Keratinocyte (primary cell): ENCODE measurements around the gene TET2. TPM values are rescaled to one million over a fixed set of nuclear protein-coding genes. Genes with fewer than 3 reads are reported as not detected.

Source experiments
- DNase-seq: peaks from one replicate; pipeline ENCODE4 v3.0.0-alpha.2; 2011; ENCODE audit warnings: low read depth, missing footprints, low spot score
- FAIRE-seq: peaks from 2 replicates; lab custom pipeline; 2011; peaks lifted over from hg19 to GRCh38; lab: Jason Lieb, UNC
- H2AFZ ChIP-seq: 2 replicates; pipeline ENCODE4 v1.6.0; 2012; ENCODE audit warnings: low read length, control low read depth, inconsistent platforms; ENCODE audit not compliant: control insufficient read depth
- H3K27ac ChIP-seq: 2 replicates; pipeline ENCODE4 v1.5.1; 2011; ENCODE audit warnings: low read length; ENCODE audit not compliant: control insufficient read depth, insufficient read depth
- H3K27me3 ChIP-seq: 3 replicates; pipeline ENCODE4 v1.6.0; 2011; ENCODE audit warnings: low read length; ENCODE audit not compliant: control insufficient read depth, insufficient read depth; ENCODE audit errors: extremely low read depth
- H3K36me3 ChIP-seq, 2 experiments: 2 replicates in 1 of 2; 3 replicates in 1 of 2; pipeline ENCODE4 v1.5.1; 2011; ENCODE audit warnings: low read length in 2 of 2, mild to moderate bottlenecking in 1 of 2; ENCODE audit not compliant: control insufficient read depth in 2 of 2, insufficient read depth in 2 of 2; ENCODE audit errors: extremely low read depth in 1 of 2
- H3K4me1 ChIP-seq: 3 replicates; pipeline ENCODE4 v1.5.1; 2011; ENCODE audit warnings: low read length; ENCODE audit not compliant: control insufficient read depth, insufficient read depth; ENCODE audit errors: extremely low read depth
- H3K4me2 ChIP-seq: 3 replicates; pipeline ENCODE4 v1.6.0; 2011; ENCODE audit warnings: low read depth, low read length; ENCODE audit not compliant: control insufficient read depth, insufficient read depth; ENCODE audit errors: extremely low read depth
- H3K4me3 ChIP-seq, 3 experiments: fragments of 200-600 bp in 1 of 3; sonication (generic) in 1 of 3; 2 replicates in 2 of 3; 3 replicates in 1 of 3; pipeline ENCODE4 v1.5.1; 2011 to 2016; ENCODE audit warnings: low read length in 3 of 3, mild to moderate bottlenecking in 3 of 3, control low read depth in 2 of 3, inconsistent platforms in 1 of 3, low read depth in 1 of 3, mixed read lengths in 1 of 3, mixed run types in 1 of 3, moderate library complexity in 1 of 3; ENCODE audit not compliant: control insufficient read depth in 2 of 3, insufficient read depth in 2 of 3; ENCODE audit errors: extremely low read depth in 1 of 3
- H3K79me2 ChIP-seq: 2 replicates; pipeline ENCODE4 v1.6.0; 2012; ENCODE audit warnings: low read length; ENCODE audit not compliant: control insufficient read depth, insufficient read depth
- H3K9ac ChIP-seq: 3 replicates; pipeline ENCODE4 v1.6.0; 2011; ENCODE audit warnings: low read length; ENCODE audit not compliant: control insufficient read depth, insufficient read depth; ENCODE audit errors: extremely low read depth
- H3K9me1 ChIP-seq: 3 replicates; pipeline ENCODE4 v1.6.0; 2011; ENCODE audit warnings: low read length; ENCODE audit not compliant: control insufficient read depth, insufficient read depth; ENCODE audit errors: extremely low read depth
- H3K9me3 ChIP-seq: 2 replicates; pipeline ENCODE4 v1.5.1; 2012; ENCODE audit warnings: low read depth, low read length; ENCODE audit not compliant: control insufficient read depth
- H4K20me1 ChIP-seq: 3 replicates; pipeline ENCODE4 v1.6.0; 2011; ENCODE audit warnings: low read length; ENCODE audit not compliant: control insufficient read depth, insufficient read depth; ENCODE audit errors: extremely low read depth
- EZH2 ChIP-seq: IDR thresholded peaks from one replicate; pipeline ENCODE4 v1.6.1; 2012; ENCODE audit warnings: inconsistent platforms, mild to moderate bottlenecking, low read length, moderate library complexity
- dilution Hi-C: fragments of 300-500 bp; cut with MboI; formaldehyde crosslinking; loops from one replicate; pipeline ENCODE4 v1.7.0; 2020; ENCODE audit warnings: low sequenced_read_pairs; ENCODE audit not compliant: extremely low pct_ligation_motif_present
- polyA plus RNA-seq, 5 experiments: library from polyadenylated mRNA; depleted of rRNA in 3 of 5; stranded (reverse) in 3 of 5; stranded (forward) in 1 of 5; unstranded in 1 of 5; fragments of >200 nt; gene quantifications; 1 replicate in 1 of 5; 2 replicates in 3 of 5; 3 replicates in 1 of 5; pipeline versions ENCODE4 v1.2.1 to v1.2.3, GENCODE V29; 2011 to 2012; ENCODE audit warnings: missing spikeins in 2 of 5, low read depth in 1 of 5, low replicate concordance in 1 of 5
- TF ChIP-seq, protein P1 (sequence below), 3 experiments: IDR thresholded peaks in 1 of 3; conservative IDR thresholded peaks in 1 of 3; optimal IDR thresholded peaks in 1 of 3; 2 replicates in 2 of 3; 3 replicates in 1 of 3; pipeline versions ENCODE3 to v1.5.1; 2011; ENCODE audit warnings: low read length in 3 of 3, mild to moderate bottlenecking in 3 of 3, moderate library complexity in 2 of 3, control low read depth in 1 of 3, inconsistent platforms in 1 of 3; ENCODE audit not compliant: insufficient read depth in 2 of 3; ENCODE audit errors: extremely low read depth in 1 of 3

TET2 gene
- polyA plus RNA-seq, 1 donor (not counting 4 experiments of a cell fraction or from before 2014, with no cell fraction given): 9.6 TPM

DNA sequence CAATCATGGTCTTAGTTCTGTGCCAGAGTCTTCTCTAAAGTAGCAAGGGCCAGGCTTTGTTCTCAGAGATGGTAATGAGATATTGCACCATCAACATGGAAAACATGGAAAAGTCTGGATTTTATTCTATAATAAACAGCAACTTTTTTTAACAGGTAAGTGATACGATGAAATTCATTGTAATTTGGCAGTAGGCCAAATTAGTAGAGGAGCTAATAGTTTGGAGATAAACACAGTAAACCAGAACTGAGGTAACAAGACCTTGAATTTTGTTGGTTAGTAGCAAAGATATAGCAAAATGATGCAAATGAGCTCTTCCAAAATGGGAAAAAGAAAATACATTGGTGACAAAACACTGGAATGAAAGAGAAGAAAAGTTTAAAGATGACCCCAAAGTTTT, 126.6 kb downstream of the TET2 start:
- Histone ChIP-seq H4K20me1 (no peaks in the 10 kb centered on the region), H3K9ac (no peak overlapping the region), H3K27ac (no peak overlapping the region), H2AFZ (no peak overlapping the region), H3K4me2 (no peak overlapping the region), H3K36me3 (peaks cover 11 to 12% of the 10 kb centered on the region in 2 experiments), H3K9me3 (no peaks in the 10 kb centered on the region), H3K4me1 (no peaks in the 10 kb centered on the region), H3K9me1 (no peaks in the 10 kb centered on the region), H3K27me3 (no peaks in the 10 kb centered on the region), H3K4me3 (no peak overlapping the region), H3K79me2 (no peaks in the 10 kb centered on the region)
- no peak for FAIRE-seq
- DNase-seq: no peak
- TF ChIP-seq, protein P1, sequence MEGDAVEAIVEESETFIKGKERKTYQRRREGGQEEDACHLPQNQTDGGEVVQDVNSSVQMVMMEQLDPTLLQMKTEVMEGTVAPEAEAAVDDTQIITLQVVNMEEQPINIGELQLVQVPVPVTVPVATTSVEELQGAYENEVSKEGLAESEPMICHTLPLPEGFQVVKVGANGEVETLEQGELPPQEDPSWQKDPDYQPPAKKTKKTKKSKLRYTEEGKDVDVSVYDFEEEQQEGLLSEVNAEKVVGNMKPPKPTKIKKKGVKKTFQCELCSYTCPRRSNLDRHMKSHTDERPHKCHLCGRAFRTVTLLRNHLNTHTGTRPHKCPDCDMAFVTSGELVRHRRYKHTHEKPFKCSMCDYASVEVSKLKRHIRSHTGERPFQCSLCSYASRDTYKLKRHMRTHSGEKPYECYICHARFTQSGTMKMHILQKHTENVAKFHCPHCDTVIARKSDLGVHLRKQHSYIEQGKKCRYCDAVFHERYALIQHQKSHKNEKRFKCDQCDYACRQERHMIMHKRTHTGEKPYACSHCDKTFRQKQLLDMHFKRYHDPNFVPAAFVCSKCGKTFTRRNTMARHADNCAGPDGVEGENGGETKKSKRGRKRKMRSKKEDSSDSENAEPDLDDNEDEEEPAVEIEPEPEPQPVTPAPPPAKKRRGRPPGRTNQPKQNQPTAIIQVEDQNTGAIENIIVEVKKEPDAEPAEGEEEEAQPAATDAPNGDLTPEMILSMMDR (optimal IDR thresholded peaks at IDR 0.05 in 1 of 3, IDR thresholded peaks at IDR 0.05 in 1 of 3, conservative IDR thresholded peaks at IDR 0.05 in 1 of 3; ENCODE audit: extremely low read depth in 1 of 3, insufficient read depth in 2 of 3, low read length in 3 of 3): no peak
- no peak for TF ChIP-seq EZH2
- dilution Hi-C loops: no loop called here

DNA sequence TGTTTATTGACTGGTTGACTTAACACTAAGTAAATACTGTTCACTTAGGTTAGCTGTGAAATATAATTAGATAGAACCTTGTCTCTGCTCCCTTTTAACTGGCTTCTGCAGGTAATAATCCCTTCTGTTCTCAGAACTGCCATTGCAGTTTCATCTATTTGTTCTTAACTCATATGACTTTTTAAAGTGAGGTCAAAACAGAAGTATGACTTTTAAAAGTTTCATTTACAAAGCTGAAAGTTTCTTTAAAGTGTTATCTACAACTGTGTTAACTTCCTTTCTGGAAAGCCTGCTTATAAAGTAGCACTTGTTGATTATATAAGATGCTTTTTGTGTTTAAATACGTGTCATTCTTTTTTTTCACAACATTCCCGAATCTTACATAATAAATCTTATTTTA, 127.4 kb downstream of the TET2 start:
- dilution Hi-C loops: no loop called here
- DNase-seq: no peak
- no peak overlapping the region for H3K27ac ChIP-seq
- no peak for FAIRE-seq
- H2AFZ ChIP-seq: no peak overlapping the region
- H3K4me2 ChIP-seq: no peak overlapping the region
- H3K36me3 ChIP-seq: peaks cover 11 to 12% of the 10 kb centered on the region in 2 experiments
- H3K27me3 ChIP-seq: no peaks in the 10 kb centered on the region
- no peak overlapping the region for H3K4me3 ChIP-seq
- no peak for TF ChIP-seq EZH2
- TF ChIP-seq, protein P1 (optimal IDR thresholded peaks at IDR 0.05 in 1 of 3, IDR thresholded peaks at IDR 0.05 in 1 of 3, conservative IDR thresholded peaks at IDR 0.05 in 1 of 3; ENCODE audit: extremely low read depth in 1 of 3, insufficient read depth in 2 of 3, low read length in 3 of 3): no peak
- H4K20me1 ChIP-seq: no peaks in the 10 kb centered on the region
- no peaks in the 10 kb centered on the region for H3K4me1 ChIP-seq
- H3K79me2 ChIP-seq: no peaks in the 10 kb centered on the region
- no peaks in the 10 kb centered on the region for H3K9me1 ChIP-seq
- H3K9ac ChIP-seq: no peak overlapping the region
- H3K9me3 ChIP-seq: no peaks in the 10 kb centered on the region
